ENCODE measurements around the gene CAPNS1.

The CAPNS1 gene

GRCh38 chr19:36141039-36141927, 1.4 kb downstream of the CAPNS1 start:
- DNase-seq (ENCODE audit: low read depth) = peak; percentile 75
- TF ChIP-seq, protein P1, sequence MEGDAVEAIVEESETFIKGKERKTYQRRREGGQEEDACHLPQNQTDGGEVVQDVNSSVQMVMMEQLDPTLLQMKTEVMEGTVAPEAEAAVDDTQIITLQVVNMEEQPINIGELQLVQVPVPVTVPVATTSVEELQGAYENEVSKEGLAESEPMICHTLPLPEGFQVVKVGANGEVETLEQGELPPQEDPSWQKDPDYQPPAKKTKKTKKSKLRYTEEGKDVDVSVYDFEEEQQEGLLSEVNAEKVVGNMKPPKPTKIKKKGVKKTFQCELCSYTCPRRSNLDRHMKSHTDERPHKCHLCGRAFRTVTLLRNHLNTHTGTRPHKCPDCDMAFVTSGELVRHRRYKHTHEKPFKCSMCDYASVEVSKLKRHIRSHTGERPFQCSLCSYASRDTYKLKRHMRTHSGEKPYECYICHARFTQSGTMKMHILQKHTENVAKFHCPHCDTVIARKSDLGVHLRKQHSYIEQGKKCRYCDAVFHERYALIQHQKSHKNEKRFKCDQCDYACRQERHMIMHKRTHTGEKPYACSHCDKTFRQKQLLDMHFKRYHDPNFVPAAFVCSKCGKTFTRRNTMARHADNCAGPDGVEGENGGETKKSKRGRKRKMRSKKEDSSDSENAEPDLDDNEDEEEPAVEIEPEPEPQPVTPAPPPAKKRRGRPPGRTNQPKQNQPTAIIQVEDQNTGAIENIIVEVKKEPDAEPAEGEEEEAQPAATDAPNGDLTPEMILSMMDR (conservative IDR thresholded peaks at IDR 0.05; ENCODE audit: low read length) = no peak
- peak overlapping the region; percentile 79 for H3K4me3 ChIP-seq (ENCODE audit: low read length)

GRCh38 chr19:36142046-36142445, 2.2 kb downstream of the CAPNS1 start:
- DNase-seq (ENCODE audit: low read depth) = no peak
- H3K4me3 ChIP-seq (ENCODE audit: low read length) = no peak overlapping the region
- TF ChIP-seq, protein P1 (conservative IDR thresholded peaks at IDR 0.05; ENCODE audit: low read length) = no peak

GRCh38 chr19:36142496-36142895, 2.6 kb downstream of the CAPNS1 start:
- no peak overlapping the region for H3K4me3 ChIP-seq (ENCODE audit: low read length)
- no peak for DNase-seq (ENCODE audit: low read depth)
- TF ChIP-seq, protein P1 (conservative IDR thresholded peaks at IDR 0.05; ENCODE audit: low read length) = no peak

- DNase-seq (ENCODE audit: low read depth) = no peak
Measured at GRCh38 chr19:36144624-36145023, 4.8 kb downstream of the CAPNS1 start.

DNA sequence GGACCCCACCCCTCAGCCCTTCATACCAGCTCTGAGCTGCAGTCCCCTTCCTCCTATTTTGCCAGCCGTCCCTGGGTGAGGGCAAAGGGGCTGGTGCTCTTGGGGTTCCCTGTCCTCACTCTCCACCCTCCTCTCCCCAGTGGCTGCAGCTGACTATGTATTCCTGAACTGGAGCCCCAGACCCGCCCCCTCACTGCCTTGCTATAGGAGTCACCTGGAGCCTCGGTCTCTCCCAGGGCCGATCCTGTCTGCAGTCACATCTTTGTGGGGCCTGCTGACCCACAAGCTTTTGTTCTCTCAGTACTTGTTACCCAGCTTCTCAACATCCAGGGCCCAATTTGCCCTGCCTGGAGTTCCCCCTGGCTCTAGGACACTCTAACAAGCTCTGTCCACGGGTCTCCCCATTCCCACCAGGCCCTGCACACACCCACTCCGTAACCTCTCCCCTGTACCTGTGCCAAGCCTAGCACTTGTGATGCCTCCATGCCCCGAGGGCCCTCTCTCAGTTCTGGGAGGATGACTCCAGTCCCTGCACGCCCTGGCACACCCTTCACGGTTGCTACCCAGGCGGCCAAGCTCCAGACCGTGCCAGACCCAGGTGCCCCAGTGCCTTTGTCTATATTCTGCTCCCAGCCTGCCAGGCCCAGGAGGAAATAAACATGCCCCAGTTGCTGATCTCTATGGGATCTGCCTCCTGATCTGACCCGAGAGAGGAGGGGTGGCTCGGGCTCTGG, 10.0 kb downstream of the CAPNS1 start:
- H3K4me3 ChIP-seq (ENCODE audit: low read length) = no peak overlapping the region
- TF ChIP-seq, protein P1 (conservative IDR thresholded peaks at IDR 0.05; ENCODE audit: low read length) = no peak
- DNase-seq (ENCODE audit: low read depth) = no peak

More at GRCh38 chr19:36144624-36145023, 4.8 kb downstream of the CAPNS1 start:
- H3K4me3 ChIP-seq (ENCODE audit: low read length) = no peak overlapping the region
- TF ChIP-seq, protein P1 (conservative IDR thresholded peaks at IDR 0.05; ENCODE audit: low read length) = no peak

DNA sequence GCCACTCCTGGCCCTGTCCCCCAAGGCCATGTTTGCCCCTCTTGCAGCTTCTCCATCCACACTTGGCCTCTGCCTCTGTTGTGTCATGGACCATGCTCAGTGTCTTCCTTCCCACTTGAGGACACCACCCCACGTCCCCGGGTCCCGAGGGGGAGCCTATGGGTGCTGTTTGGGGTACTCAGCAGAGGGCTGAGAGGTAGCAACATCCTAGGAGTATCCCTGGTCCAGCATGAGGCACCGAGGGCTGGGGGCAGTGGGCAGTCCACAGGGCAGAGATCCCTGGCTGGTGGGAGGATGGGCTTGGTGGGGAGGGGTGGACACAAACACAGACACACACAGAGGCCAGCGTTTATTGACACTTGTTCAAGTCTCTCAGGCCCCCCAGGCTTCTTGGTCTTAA, 10.7 kb downstream of the CAPNS1 start:
- DNase-seq (ENCODE audit: low read depth) = no peak
- H3K4me3 ChIP-seq (ENCODE audit: low read length) = no peak overlapping the region
- TF ChIP-seq, protein P1 (conservative IDR thresholded peaks at IDR 0.05; ENCODE audit: low read length) = no peak
